OCI-LY1 (cell line): ENCODE measurements around the gene RPN1.

Source experiments
- EZH2 ChIP-seq: fragments of 200-600 bp; sonication (generic), shearing (Covaris generic); IDR thresholded peaks from 2 replicates; pipeline ENCODE4 v1.8.0; 2017; ENCODE audit warnings: borderline replicate concordance, mixed run types, mild to moderate bottlenecking, antibody characterized with exemption, low read length, moderate library complexity, mixed read lengths
- TF ChIP-seq, protein P1 (sequence below): fragments of 200-600 bp; sonication (generic), shearing (Covaris generic); IDR thresholded peaks from 2 replicates; pipeline ENCODE4 v1.5.1; 2017; ENCODE audit warnings: mild to moderate bottlenecking, antibody characterized with exemption, low read length, moderate library complexity, mixed read lengths

DNA sequence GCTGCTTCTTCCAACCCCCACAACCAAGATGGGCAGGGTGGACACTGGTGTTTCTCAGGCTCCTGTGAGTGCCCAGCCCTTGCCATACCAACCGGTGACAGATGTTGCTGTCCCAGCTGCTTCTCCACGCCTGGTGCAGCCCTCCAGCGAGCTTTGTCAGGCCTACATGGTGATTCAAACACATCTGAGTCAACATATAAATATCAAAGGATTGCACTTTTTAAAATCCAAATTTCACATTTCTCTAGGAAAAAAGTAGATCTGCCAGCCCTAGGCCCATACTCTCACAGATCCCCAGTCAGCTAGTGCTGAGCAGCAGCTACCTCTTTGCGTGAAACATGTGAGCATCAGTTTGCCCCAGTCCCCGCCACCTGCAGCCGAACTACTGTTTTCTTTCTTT lies 52.7 kb downstream of the RPN1 start:
- TF ChIP-seq, protein P1, sequence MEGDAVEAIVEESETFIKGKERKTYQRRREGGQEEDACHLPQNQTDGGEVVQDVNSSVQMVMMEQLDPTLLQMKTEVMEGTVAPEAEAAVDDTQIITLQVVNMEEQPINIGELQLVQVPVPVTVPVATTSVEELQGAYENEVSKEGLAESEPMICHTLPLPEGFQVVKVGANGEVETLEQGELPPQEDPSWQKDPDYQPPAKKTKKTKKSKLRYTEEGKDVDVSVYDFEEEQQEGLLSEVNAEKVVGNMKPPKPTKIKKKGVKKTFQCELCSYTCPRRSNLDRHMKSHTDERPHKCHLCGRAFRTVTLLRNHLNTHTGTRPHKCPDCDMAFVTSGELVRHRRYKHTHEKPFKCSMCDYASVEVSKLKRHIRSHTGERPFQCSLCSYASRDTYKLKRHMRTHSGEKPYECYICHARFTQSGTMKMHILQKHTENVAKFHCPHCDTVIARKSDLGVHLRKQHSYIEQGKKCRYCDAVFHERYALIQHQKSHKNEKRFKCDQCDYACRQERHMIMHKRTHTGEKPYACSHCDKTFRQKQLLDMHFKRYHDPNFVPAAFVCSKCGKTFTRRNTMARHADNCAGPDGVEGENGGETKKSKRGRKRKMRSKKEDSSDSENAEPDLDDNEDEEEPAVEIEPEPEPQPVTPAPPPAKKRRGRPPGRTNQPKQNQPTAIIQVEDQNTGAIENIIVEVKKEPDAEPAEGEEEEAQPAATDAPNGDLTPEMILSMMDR, result no peak
- TF ChIP-seq EZH2, result no peak
